GM21526 (cell line): ENCODE measurements around the gene SIRT7.
A peak's percentile ranks its signal among the peaks of the same experiment; 100 is the strongest.

ENCODE experiments used
- ATAC-seq: cut with Tn5 transposase; IDR thresholded peaks from one replicate; pipeline ENCODE4 v1.9.1; 2021; ENCODE audit warnings: moderate library complexity; ENCODE audit not compliant: unreplicated experiment, low FRiP score

SIRT7 gene

GRCh38 chr17:81933178-81933699 lies 15.3 kb upstream of the SIRT7 start:
- no peak for ATAC-seq

DNA sequence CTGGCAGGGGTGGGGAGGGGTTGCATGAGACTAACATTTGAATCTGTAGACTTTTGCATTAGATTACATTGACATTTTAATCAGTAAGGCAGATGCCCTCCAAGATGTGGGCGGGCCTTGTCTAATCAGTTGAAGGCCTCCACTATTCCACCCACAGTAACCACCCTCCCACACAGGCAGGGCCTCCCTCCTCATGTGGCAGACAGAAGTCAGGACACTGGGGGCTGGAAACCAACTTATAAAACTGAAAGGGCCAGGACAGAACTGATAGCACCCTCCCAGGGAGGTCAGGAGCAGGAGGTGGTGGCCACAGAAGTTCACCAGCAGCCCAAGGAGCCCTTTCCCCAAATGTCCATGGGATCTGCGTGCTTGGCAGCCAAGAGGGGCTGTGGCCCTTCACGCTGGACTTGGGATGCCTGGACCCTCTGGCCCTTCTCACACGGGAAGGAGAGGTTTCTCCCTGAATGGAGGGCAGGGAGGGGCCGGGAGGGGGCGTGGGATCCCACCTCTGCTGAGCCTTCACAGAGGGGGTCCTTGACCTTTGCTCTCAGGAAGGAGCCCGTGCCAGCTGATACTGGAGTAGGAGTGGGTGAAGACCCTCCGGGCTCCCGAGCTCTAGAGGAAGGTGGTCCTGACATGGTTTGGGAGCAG lies 14.5 kb upstream of the SIRT7 start:
- ATAC-seq, result no peak

DNA sequence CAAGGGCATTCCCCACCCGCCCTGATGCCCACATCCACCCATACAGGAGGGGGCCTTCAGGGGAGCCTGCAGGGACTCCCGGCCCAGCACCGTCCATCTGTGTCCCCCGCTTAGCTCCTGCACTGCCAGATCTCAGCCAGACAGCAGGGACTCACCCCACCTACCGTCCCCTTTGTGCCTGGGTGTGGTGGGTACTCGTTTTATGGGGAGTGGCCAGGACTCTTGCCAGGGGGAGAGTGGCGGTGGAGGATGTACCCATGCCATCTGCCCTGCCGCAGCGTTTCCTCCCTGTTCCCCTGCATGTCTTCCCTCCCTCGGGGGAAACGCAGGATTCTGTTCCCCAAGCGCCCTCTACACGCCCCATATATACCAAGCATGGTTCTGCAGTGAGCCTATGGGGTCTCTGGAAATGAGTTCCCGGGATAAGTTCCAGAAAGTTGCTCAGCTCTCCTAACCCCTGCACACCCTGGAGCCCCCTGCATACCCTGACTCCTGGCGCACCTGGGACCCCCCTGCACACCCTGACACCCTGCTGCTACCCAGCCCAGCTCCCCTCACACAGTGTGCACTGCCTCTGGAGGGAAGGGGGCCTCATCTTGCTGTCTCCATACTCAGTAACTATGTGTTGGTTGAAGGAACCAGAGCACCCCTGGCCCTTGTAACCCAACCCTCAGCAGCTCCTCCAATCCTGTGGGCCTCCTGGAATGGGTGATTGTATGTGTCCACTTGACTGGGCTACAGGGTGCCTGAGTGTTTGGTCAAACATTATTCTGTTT lies 13.8 kb upstream of the SIRT7 start:
- no peak for ATAC-seq

DNA sequence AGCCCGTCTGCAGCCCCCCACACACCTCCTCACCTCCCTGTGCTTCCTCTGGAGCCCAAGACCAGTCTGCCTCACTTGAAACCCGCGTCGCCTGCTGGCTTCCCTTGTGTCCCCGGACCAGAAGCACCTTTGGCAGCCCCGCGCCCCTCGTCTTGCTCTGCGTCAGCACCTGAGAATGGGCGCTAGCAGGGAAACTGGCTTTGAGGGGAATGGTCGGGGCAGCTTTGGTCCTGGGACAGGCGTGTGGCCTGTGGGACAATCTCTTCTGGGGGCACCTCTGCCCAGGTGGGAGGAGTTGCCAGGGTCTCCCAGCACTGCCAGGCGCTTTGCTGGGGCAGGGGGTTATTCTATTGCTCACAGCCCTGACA lies 13.2 kb upstream of the SIRT7 start:
- no peak for ATAC-seq

DNA sequence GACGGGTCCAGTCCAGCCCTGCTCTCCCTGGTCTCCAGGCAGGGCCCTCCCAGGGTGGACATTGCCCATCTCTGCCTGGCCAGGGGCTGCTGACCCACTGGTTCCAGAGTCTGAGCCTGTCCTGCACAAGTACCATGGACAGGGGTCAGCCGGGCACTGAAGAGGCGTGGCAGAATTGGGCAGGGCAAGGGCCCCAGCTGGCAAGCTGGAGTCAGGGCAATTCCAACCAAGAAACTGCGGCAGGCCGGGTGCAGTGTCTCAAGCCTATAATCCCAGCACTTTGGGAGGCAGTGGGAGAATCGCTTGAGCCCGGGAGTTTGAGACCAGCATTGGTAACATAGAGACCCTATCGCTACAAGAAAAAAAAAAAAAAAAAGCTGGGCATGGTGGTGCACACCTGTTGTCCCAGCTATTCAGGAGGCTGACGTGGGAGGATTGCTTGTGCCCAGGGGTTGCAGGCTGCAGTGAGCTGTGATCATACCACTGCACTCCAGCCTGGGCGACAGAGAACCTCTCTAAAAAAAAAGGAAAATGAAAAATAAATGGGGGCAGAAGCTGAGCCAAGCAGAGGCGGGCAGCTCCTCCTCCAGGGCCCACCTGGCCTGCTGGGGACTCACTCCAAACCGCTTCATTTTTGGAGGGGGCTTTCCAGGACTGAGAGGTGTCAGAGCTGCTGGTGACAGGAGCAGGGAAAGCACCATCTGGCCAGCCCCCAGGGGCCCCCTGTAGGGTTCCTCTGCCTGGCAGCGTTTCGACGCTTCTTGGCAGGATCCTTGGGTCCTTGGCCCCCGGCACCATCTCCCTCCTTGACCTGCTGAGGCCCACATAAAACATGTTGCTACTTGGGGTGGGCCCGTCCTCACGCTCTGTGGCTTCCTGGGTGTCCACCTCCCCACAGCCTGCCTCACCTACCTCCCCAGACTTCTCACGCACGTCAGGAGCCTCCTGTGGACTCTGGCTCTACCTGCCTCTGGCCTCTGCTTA lies 12.5 kb upstream of the SIRT7 start:
- no peak for ATAC-seq

- ATAC-seq, result no peak
Observed at GRCh38 chr17:81929253-81930141, 11.5 kb upstream of the SIRT7 start.

DNA sequence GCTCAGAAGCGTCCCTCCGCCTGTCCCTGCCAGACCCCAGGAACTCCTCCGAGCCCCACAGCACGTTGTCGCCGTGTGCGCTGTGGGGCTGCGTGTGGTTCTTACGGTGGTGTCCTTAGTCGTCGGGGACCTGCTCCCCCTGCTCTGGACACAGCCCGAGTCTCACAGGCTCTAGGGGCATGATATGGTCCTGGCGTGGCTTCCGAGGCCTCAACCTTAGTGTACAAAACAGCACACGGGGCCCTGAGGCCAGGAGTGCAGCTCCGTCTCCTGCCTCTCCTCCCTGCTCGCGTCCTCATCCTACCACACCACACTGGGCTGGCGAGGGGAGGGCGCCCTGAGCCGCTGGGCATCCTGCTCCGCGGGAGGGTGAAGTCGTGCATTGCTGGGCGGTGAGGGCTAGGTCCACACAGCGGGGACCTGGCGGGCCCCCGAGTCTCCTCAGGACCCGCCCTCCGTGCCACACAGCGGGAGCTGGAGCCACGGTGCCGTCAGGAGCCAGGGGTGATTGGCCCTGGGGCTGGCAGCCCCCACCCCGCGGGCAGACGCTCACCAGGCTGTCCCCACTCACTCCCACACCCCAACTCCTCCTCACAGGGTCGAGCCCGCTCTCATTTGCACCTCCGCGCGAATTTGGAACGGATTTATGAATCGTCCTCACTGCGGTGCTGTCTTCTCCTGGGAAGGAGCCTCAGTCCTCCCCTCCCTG lies 10.7 kb upstream of the SIRT7 start:
- no peak for ATAC-seq

DNA sequence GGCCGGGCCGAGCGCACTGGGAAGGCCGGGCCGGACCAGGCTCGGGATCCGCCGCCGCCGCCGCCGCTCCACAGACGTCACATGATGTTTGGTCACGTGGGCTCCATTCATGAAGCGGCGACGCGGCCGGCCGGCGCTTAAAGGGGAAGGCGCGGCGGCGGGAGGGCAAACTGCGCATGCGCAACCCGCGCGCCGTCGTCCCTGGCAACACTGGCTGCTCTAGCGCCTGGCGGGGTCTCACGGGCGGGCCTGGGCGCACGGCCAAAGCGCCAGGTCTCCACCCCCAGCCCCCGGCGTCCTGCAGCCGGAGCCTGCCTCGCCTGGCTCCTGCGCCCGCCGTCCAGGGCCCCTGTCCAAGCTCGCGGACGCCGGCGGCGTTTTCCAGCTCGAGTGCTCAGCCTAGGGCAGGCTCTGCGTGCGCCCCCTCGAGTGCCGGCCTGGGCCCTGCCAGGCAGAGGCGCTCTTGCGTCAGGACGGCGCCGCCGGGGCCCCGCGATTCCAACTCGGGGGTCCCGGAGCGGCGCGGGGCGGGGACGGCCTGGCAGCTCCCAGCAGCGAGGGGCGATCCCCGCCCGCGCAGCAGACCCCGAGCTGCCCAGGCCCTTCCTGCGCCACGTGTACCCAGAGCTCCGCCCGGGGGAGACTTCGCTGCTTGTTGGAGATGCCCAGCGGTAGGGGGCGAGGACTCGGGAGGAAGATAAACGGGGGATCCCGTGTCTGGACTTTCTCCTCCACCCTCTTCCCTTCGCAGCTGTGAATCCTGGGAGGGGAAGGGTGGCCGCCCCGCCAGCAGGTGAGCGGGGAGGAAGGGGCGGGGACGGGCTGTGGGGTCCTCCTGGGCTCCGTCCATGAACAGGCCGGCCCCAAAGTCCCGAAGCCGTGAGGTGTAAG lies 9.9 kb upstream of the SIRT7 start, which contains the start of gene MAFG:
Gene MAFG (minus strand): TSS at position 83 of the 891 bp plus-strand sequence. CDS start 4,550 bp downstream, outside the sequence.
- peak; percentile 45 for ATAC-seq

- no peak for ATAC-seq
Observed at GRCh38 chr17:81927152-81927652, 9.2 kb upstream of the SIRT7 start.

- no peak for ATAC-seq
Observed at GRCh38 chr17:81926451-81927151, 8.6 kb upstream of the SIRT7 start.

- no peak for ATAC-seq
Observed at GRCh38 chr17:81925860-81926450, 8.0 kb upstream of the SIRT7 start.

DNA sequence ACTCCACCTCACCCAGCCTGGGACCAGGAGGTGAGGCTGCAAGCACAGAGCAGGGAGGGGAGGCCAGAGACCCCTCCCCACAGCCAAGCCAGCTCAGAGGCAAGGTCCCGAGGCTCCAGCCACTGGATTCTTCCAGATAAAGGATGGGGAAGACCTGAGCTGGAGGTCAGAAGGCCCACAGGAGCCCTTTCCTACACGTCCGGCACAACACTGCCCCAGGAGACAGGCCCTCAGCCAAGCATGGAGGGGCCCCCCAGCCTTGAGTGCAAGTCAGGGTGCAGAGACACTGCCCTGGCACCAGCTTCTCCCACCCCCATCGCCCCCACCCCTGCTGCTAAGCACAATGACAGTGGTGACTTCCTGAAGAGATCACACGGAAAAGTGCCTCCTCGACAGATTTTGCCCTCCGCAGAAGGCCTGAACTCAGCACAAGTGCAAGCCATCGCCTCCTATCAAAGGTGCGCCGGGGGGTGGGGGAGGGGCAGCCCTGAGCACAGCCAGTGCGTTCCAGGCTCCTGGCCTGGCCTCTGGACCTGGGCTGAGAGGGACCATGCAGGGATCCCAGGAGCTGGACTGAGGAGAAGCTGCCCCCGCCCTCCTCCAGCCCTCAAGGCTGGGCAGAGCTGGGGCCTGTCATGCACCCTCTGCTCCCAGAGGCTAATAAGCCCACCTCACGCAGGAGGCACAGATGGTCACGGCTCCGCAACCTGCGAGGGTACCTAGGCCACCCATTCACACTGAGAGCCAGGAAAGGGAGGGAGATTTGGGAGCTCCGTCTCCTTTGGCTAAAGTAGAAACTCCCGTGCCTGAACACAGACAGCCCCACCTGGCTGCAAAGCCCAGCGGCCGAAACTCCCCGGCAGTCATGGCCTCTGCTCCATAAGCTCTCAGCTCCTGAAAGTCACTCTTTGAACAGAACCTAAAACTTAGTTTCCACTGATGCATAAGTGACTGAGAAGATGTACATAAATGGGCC lies 6.9 kb upstream of the SIRT7 start:
- ATAC-seq, result no peak

DNA sequence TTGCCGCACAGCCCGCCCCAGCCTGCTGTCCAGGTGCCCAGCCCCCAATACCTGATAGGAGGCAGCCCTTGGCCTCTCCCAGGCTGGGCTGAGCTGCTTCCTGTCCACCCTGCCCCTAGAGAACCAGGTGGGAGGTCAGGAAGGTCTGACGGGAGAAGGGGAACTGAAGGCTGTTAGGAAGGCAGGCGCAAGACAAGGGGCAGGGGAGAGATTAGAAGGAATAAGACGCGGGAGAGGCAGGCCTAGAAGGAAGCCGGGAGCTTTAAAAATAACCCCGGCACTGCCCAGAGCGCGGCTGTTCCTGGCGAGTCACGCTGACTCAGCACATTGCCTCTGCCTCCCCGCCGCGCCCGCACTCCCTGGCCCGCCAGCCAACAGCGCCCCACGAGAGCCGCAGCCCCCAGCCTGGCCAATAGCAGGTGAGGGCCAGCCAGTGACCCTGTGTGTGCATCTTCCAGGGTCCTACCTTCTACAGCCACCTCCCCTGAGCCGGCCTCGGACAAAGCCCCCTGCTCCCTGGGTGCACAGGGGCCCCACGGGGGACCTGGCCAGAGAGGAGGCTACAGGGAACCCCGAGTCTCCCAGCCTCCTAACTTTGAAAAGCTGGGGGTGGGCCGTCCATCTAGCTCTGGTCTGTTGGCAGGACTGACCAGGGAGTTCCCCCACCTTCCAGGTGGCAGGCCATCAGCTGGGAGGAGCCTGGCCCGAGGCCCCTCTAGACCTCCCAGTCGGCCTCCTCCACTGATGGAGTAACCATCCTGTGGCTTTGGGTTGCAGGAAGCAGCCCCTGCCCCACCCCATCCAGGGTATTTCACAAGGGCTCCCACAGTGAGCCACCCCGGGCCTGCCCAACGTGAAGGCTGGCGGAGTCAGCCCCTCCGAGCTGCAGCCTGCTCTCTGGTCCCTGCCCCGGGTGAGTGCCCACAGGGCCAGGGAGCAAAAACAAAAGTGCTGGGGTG lies 5.6 kb upstream of the SIRT7 start:
- no peak for ATAC-seq

DNA sequence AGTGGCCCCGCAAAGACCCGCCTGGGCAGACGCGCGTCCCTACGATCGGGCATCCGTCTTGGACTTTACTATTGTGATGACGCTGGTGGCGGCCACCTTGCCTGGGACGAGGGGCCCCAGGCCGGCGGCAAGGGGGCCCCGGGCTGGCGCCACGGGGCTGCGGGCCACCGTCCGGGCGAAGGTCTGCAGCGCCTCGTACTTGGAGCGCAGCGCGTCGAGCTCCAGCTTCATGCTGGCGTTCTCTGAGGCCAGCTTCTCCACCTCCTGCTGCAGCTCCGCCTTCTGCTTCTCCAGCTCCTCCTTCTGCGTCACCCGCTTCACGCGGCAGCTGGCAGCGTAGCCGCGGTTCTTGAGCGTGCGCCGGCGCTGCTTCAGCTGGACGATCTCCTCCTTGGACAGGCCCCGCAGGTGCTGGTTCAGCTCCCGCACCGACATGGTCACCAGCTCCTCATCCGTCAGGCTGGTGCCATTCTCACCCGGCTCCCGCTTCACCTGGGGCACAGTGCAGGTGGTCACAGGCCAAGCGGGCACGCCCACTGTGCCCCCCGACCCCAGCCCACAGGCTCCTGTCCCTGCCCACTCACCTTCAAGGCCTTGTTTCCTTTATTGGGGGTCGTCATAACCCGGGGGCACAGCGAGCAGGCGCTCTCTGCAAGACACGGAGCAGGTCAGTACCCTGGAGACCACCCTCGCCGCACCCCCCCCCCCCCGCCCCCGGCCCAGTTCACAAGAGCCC lies 4.8 kb upstream of the SIRT7 start:
- ATAC-seq, result no peak
